Measurements from ENCODE around the gene FOXK1. TPM values are rescaled to one million over a fixed set of nuclear protein-coding genes. Genes with fewer than 3 reads are reported as not detected.

The FOXK1 gene
- total RNA-seq, 1 experiment from 2014 or later: 50.8 TPM

DNA sequence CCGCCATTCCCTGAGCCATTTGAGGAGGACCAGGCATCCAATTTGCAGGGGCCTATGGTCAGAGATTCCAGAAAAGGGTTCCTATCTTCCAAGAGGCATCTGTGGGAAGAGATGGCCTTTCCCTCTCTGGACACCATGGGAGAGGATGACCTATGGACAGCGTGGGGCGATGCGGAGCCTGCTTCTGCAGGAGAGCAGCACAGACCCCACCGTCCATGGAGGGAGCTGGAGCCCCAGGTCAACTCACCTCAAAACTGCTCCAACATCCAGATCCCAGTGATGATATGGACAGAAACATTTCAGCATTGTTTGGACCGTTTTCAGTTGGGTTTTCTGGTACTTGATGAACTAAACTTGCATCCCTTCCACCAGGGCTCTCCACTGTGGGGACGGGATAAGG, 34.0 kb upstream of the FOXK1 start:
- POLR2A ChIA-PET: no interaction called here
- no peak overlapping the region for H3K4me3 Mint-ChIP-seq (ENCODE audit: unreplicated experiment)
- H3K4me1 ChIP-seq: peaks cover 14% of the 10 kb centered on the region
- DNase-seq: no peak
- CTCF ChIA-PET: no interaction called here
- peaks cover 6% of the 10 kb centered on the region for H3K36me3 Mint-ChIP-seq (ENCODE audit: insufficient read depth, unreplicated experiment)
- no peak overlapping the region for H3K27ac Mint-ChIP-seq (ENCODE audit: unreplicated experiment)
- H3K27me3 Mint-ChIP-seq (ENCODE audit: insufficient read depth, unreplicated experiment): no peaks in the 10 kb centered on the region
- no peaks in the 10 kb centered on the region for H3K4me1 Mint-ChIP-seq (ENCODE audit: low read depth, unreplicated experiment)
- no peaks in the 10 kb centered on the region for H3K36me3 ChIP-seq (ENCODE audit: control insufficient read depth, insufficient read depth, low read length)
- no TSS peak for BruUV-seq (replicated peaks)
- H3K9me3 ChIP-seq: no peaks in the 10 kb centered on the region
- no peaks in the 10 kb centered on the region for H3K9me3 Mint-ChIP-seq (ENCODE audit: unreplicated experiment)
- H3K27me3 ChIP-seq (replicated peaks; ENCODE audit: control insufficient read depth, insufficient read depth, low read length): no peaks in the 10 kb centered on the region
- TF ChIP-seq, protein P1, sequence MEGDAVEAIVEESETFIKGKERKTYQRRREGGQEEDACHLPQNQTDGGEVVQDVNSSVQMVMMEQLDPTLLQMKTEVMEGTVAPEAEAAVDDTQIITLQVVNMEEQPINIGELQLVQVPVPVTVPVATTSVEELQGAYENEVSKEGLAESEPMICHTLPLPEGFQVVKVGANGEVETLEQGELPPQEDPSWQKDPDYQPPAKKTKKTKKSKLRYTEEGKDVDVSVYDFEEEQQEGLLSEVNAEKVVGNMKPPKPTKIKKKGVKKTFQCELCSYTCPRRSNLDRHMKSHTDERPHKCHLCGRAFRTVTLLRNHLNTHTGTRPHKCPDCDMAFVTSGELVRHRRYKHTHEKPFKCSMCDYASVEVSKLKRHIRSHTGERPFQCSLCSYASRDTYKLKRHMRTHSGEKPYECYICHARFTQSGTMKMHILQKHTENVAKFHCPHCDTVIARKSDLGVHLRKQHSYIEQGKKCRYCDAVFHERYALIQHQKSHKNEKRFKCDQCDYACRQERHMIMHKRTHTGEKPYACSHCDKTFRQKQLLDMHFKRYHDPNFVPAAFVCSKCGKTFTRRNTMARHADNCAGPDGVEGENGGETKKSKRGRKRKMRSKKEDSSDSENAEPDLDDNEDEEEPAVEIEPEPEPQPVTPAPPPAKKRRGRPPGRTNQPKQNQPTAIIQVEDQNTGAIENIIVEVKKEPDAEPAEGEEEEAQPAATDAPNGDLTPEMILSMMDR (IDR thresholded peaks at IDR 0.05; ENCODE audit: insufficient read depth in 1 of 2, low read depth in 1 of 2, low read length in 1 of 2, severe bottlenecking in 1 of 2, unreplicated experiment in 1 of 2): no peak
- H3K4me3 ChIP-seq (ENCODE audit: low read depth, low read length): no peak overlapping the region
- intact Hi-C loops (cut with micrococcal nuclease; ENCODE audit: unreplicated experiment): no loop called here

DNA sequence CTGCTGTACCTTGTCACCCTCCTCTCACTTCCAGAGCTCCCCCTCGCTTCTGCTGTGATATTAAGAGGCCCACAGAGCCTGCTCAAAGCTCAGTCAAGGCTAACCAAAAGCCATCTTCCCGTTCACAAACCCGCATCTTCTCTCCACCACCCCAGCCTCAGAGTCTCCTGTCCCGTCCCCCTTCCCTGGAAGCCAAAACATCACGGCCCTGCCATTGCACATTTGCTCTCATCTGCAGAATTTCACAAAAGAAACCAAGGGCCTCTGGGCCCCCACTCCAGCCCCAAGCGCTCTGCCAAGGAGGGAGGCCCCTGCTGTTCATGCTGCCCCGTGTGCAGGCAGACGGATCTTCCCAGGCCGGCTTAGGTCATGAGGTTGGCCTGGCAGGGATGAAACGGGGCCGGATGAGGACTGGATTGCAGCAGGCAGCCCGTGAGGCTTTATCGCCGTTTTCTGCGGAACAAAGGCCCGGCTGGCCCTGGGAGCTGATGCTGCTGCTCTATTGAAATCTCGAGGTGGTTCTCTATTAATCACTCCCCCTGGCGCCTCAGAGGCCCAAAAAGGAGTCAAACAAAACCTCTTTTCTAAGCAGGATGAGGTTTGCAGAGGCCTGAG, 31.6 kb upstream of the FOXK1 start:
- H3K9me3 Mint-ChIP-seq (ENCODE audit: unreplicated experiment): no peaks in the 10 kb centered on the region
- intact Hi-C loops (cut with micrococcal nuclease; ENCODE audit: unreplicated experiment): loop anchor here (1.0 kb wide), 1 partner anchor 8 kb away; no protein-coding TSS in a partner anchor
- H3K4me1 ChIP-seq: peaks cover 14% of the 10 kb centered on the region
- H3K36me3 Mint-ChIP-seq (ENCODE audit: insufficient read depth, unreplicated experiment): peaks cover 6% of the 10 kb centered on the region
- no TSS peak for BruUV-seq (replicated peaks)
- peak overlapping the region; percentile 63 for H3K27ac Mint-ChIP-seq (ENCODE audit: unreplicated experiment)
- H3K4me3 ChIP-seq (ENCODE audit: low read depth, low read length): no peak overlapping the region
- ChIA-PET POLR2A (no interaction called here), CTCF (no interaction called here)
- no peak overlapping the region for H3K4me3 Mint-ChIP-seq (ENCODE audit: unreplicated experiment)
- DNase-seq: no peak
- H3K27me3 ChIP-seq (replicated peaks; ENCODE audit: control insufficient read depth, insufficient read depth, low read length): no peaks in the 10 kb centered on the region
- TF ChIP-seq, protein P1 (IDR thresholded peaks at IDR 0.05; ENCODE audit: insufficient read depth in 1 of 2, low read depth in 1 of 2, low read length in 1 of 2, severe bottlenecking in 1 of 2, unreplicated experiment in 1 of 2): no peak
- no peaks in the 10 kb centered on the region for H3K27me3 Mint-ChIP-seq (ENCODE audit: insufficient read depth, unreplicated experiment)
- no peaks in the 10 kb centered on the region for H3K36me3 ChIP-seq (ENCODE audit: control insufficient read depth, insufficient read depth, low read length)
- H3K9me3 ChIP-seq: no peaks in the 10 kb centered on the region
- no peaks in the 10 kb centered on the region for H3K4me1 Mint-ChIP-seq (ENCODE audit: low read depth, unreplicated experiment)

DNA sequence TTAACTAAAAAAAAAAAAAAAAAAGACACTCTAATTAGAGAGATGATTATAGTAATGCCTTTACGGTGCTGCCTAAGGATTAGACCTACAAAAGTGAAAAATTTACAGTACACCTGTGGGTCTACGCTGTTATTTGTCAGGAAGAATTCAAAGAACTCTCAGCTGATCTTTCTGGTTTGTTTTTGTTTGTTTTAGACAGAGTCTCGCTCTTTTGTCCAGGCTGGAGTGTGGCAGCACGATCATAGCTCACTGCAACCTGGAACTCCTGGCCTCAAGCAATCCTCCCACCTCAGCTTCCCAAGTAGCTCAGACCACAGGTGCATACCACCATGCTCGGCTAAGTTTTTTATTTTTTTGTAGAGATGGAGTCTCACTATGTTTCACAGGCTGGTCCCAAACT, 28.3 kb upstream of the FOXK1 start:
- Histone ChIP-seq H3K27me3 (replicated peaks; ENCODE audit: control insufficient read depth, insufficient read depth, low read length) (no peaks in the 10 kb centered on the region), H3K9me3 (0 out of 2 replicates have a peak, but pooled peaks cover 1% of the 10 kb centered on the region), H3K36me3 (ENCODE audit: control insufficient read depth, insufficient read depth, low read length) (no peaks in the 10 kb centered on the region), H3K4me3 (ENCODE audit: low read depth, low read length) (no peak overlapping the region), H3K4me1 (peaks cover 14% of the 10 kb centered on the region)
- Mint-ChIP-seq H3K4me3 (ENCODE audit: unreplicated experiment) (no peak overlapping the region), H3K36me3 (ENCODE audit: insufficient read depth, unreplicated experiment) (peaks cover 6% of the 10 kb centered on the region), H3K9me3 (ENCODE audit: unreplicated experiment) (no peaks in the 10 kb centered on the region), H3K4me1 (ENCODE audit: low read depth, unreplicated experiment) (no peaks in the 10 kb centered on the region), H3K27ac (ENCODE audit: unreplicated experiment) (no peak overlapping the region), H3K27me3 (ENCODE audit: insufficient read depth, unreplicated experiment) (no peaks in the 10 kb centered on the region)
- DNase-seq: no peak
- TF ChIP-seq, protein P1 (IDR thresholded peaks at IDR 0.05; ENCODE audit: insufficient read depth in 1 of 2, low read depth in 1 of 2, low read length in 1 of 2, severe bottlenecking in 1 of 2, unreplicated experiment in 1 of 2): no peak
- BruUV-seq (replicated peaks): no TSS peak
- POLR2A ChIA-PET: no interaction called here
- intact Hi-C loops (cut with micrococcal nuclease; ENCODE audit: unreplicated experiment): no loop called here
- CTCF ChIA-PET: no interaction called here

Measured in Caco-2 (cell line).